Fibroblast of mammary gland (primary cell): Measurements from ENCODE around the gene P2RX4.

Source experiments
- DNase-seq: peaks from one replicate; pipeline ENCODE4 v3.0.0-alpha.2; 2010; ENCODE audit warnings: low read depth
- H3K4me3 ChIP-seq: 2 replicates; pipeline ENCODE4 v1.5.1; 2011; ENCODE audit warnings: low read depth, mild to moderate bottlenecking, low read length, moderate library complexity; ENCODE audit not compliant: control insufficient read depth
- CTCF ChIP-seq: conservative IDR thresholded peaks from 2 replicates; pipeline ENCODE4 v1.5.1; 2011; ENCODE audit warnings: low read depth, low read length, inconsistent platforms; ENCODE audit not compliant: control insufficient read depth, insufficient read depth

The P2RX4 gene

GRCh38 chr12:121261398-121261797 lies 51.5 kb downstream of the P2RX4 start:
- DNase-seq, result no peak
- no peak overlapping the region for H3K4me3 ChIP-seq
- no peak for TF ChIP-seq CTCF

DNA sequence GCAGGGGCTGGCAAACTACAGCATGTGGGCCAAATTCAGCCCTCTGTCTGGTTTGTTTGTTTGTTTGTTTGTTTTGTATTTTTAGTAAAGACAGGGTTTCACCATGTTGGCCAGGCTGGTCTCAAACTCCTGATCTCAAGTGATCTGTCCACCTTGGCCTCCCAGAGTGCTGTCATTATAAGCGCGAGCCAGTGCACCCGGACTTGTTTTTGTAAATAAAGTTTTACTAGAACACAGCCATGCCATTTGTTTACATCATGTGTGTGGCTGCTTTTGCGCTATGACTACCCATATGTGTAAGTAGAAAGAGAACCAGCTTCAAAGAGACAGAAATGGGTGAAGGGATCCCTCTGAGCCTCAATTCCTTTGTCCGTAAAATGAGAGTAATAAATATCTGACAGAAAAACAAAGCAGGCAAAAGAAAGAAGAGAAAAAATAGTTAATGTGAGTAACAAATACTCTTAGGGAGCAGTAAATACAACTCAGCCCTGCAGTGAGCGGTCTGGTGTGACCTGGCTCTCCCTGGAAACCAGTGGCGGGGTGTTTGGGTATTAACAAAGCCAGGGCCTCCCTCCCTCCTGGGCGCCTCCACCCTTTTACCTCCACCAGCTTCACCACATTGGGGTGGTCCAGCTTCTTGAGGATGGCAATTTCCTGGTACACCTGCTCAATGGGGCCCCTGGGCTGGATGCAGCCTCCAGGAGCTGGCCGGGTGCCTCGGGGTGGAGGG lies 53.4 kb downstream of the P2RX4 start:
- no peak for DNase-seq
- no peak for TF ChIP-seq CTCF

GRCh38 chr12:121264135-121264534 lies 54.2 kb downstream of the P2RX4 start:
- TF ChIP-seq CTCF, result no peak
- no peak for DNase-seq
- no peak overlapping the region for H3K4me3 ChIP-seq

More for the DNA sequence above, 53.4 kb downstream of the P2RX4 start:
- no peak overlapping the region for H3K4me3 ChIP-seq

DNA sequence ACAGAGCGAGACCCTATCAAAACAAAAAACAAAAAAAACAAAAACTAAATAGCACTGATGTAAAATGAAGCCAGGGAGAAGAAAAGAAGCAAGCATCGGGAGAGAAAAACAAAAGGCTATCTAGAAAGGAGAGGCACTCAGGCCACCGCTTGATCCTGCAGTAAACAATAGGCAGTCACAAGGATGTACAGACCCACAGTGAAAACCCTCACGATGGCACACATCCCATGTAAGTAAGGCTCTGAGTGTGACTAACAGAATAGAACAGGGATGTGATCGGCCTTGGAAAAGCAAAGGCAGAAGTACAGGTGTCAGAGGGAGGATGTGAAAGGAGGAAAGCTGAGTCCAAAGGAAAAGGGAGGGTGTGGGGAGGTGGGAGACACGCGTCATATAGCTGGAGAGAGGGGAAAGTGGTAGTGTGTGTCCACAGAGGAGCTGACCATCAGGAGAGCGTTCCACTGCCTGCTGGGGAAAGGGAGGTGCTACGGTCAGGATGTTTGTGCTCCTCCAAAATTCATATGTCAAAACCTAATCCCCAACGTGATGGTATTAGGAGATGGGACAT lies 55.1 kb downstream of the P2RX4 start:
- no peak for TF ChIP-seq CTCF
- H3K4me3 ChIP-seq, result no peak overlapping the region

DNA sequence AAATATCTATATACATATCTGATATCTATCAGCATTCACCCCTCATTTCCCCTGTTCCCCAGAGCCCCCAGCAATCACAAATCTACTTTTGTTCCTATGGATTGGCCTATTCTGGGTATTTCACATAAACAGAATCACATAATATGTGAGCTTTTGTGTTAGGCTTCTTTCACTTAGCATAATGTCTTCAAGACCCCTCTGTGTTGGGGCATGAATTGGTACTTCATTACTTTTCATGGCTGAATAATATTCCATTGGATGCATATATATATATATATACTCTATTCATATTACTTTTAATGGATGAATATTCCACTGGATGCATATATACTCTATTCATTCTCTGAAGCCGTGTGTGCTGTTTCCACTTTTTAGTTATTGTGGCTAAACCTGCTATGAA lies 57.9 kb downstream of the P2RX4 start:
- DNase-seq, result no peak
- no peak overlapping the region for H3K4me3 ChIP-seq
- TF ChIP-seq CTCF, result no peak

More for the DNA sequence above, 55.1 kb downstream of the P2RX4 start:
- no peak for DNase-seq

DNA sequence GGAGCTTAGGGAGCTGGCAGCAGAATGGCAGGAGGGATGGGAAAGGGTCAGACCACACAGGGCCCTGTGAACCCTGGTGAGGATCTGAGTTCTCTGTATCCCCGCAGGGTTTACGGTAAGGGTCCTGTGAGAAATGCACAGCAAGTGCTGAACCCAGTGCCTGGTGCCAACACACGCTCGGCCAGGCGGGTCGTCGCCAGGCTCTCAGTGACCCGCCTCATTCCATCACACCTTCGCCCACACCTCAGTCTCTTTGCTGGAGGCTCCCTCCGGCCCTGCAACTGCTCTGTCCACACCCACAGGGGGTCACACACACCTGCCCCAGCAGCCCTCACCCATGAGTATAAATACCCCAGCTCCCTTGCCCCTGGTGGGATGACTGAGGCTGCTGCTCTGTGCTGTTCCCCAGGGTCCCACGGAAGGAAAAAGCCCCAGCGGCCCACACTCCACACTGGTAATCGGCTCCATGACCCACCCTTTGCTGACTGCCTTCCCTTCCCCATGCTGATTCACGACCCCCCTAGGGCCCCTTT lies 63.5 kb downstream of the P2RX4 start:
- no peak overlapping the region for H3K4me3 ChIP-seq
- no peak for TF ChIP-seq CTCF
- DNase-seq, result no peak
